HL-60 (cell line): ENCODE results near the gene HOMER1.

Source experiments
- DNase-seq, 2 experiments: peaks; one replicate each; pipeline ENCODE4 v3.0.0-alpha.2; 2010 to 2020; ENCODE audit warnings: low read depth in 1 of 2, low spot score in 1 of 2
- H3K27ac ChIP-seq: fragments of 250-450 bp; sonication (Bioruptor Pico); replicated peaks from 2 replicates; pipeline ENCODE4 v1.5.1; 2020; ENCODE audit warnings: mild to moderate bottlenecking, moderate library complexity
- H3K27me3 ChIP-seq: fragments of 250-450 bp; sonication (Bioruptor Pico); 2 replicates; pipeline ENCODE4 v1.5.1; 2021; ENCODE audit warnings: mild to moderate bottlenecking, moderate library complexity; ENCODE audit not compliant: insufficient read depth, poor library complexity, severe bottlenecking
- H3K4me3 ChIP-seq: replicated peaks from 2 replicates; pipeline ENCODE4 v1.5.1; 2011; ENCODE audit warnings: mild to moderate bottlenecking, control low read depth, low read length; ENCODE audit not compliant: insufficient read depth
- CTCF ChIP-seq: IDR thresholded peaks from one replicate; pipeline ENCODE4 v1.5.1; 2011; ENCODE audit warnings: low read length, control low read depth, inconsistent platforms; ENCODE audit not compliant: insufficient read depth
- GABPA ChIP-seq: IDR thresholded peaks from 2 replicates; pipeline ENCODE4 v1.6.1; 2012; ENCODE audit warnings: low read depth
- POLR2AphosphoS5 ChIP-seq: IDR thresholded peaks from 2 replicates; pipeline ENCODE4 v1.6.1; 2012; ENCODE audit warnings: low read depth
- REST ChIP-seq: IDR thresholded peaks from 2 replicates; pipeline ENCODE4 v1.6.1; 2012; ENCODE audit warnings: low read depth; ENCODE audit not compliant: insufficient replicate concordance
- SPI1 ChIP-seq: IDR thresholded peaks from 2 replicates; pipeline ENCODE4 v1.6.1; 2012; ENCODE audit warnings: low read depth, mild to moderate bottlenecking, borderline replicate concordance

The HOMER1 gene

GRCh38 chr5:79507251-79508205 is 6.4 kb downstream of the HOMER1 start:
- Histone ChIP-seq H3K27ac (no peak overlapping the region), H3K4me3 (no peak overlapping the region), H3K27me3 (no peaks in the 10 kb centered on the region)
- no peak for DNase-seq
- TF ChIP-seq GABPA = no peak
- TF ChIP-seq CTCF = no peak
- TF ChIP-seq POLR2AphosphoS5 = no peak
- no peak for TF ChIP-seq SPI1
- no peak for TF ChIP-seq REST

- DNase-seq = no peak
- H3K4me3 ChIP-seq = no peak overlapping the region
- H3K27me3 ChIP-seq = no peaks in the 10 kb centered on the region
- no peak overlapping the region for H3K27ac ChIP-seq
- TF ChIP-seq REST (no peak), CTCF (no peak), POLR2AphosphoS5 (no peak), GABPA (no peak), SPI1 (no peak)
Measured at GRCh38 chr5:79505138-79505537, 8.8 kb downstream of the HOMER1 start.

- DNase-seq = no peak
- TF ChIP-seq REST (no peak), SPI1 (no peak), GABPA (no peak), POLR2AphosphoS5 (no peak), CTCF (no peak)
- no peak overlapping the region for H3K27ac ChIP-seq
- H3K4me3 ChIP-seq = no peak overlapping the region
- H3K27me3 ChIP-seq = no peaks in the 10 kb centered on the region
Measured at GRCh38 chr5:79503794-79504495, 10.0 kb downstream of the HOMER1 start.
